GM18508 (cell line): ENCODE measurements around the gene CDCP2.

Source experiments
- ATAC-seq: cut with Tn5 transposase; IDR thresholded peaks from one replicate; pipeline ENCODE4 v1.9.1; 2021; ENCODE audit warnings: moderate number of reproducible peaks; ENCODE audit not compliant: insufficient read depth, unreplicated experiment

The CDCP2 gene

GRCh38 chr1:54152696-54153095 lies at the start of gene CDCP2:
TSS of gene CDCP2 (minus strand) at chr1:54153000. CDS start at chr1:54152922, 78 bp downstream.
- ATAC-seq = no peak

- ATAC-seq = no peak
Measured at GRCh38 chr1:54200519-54200997, 47.8 kb upstream of the CDCP2 start.

- ATAC-seq = peak; percentile 83
Measured at GRCh38 chr1:54199765-54200518, 47.1 kb upstream of the CDCP2 start, which contains the start of the genes CYB5RL and MRPL37. TSS of gene CYB5RL (minus strand) at chr1:54200030. CDS start at chr1:54195616, 4,414 bp downstream. TSS of gene MRPL37 (plus strand) at chr1:54200167. CDS start at chr1:54200244, 77 bp downstream.

GRCh38 chr1:54199151-54199764 lies 46.5 kb upstream of the CDCP2 start:
- no peak for ATAC-seq

GRCh38 chr1:54193453-54193852 lies 40.7 kb upstream of the CDCP2 start:
- no peak for ATAC-seq

GRCh38 chr1:54191525-54191924 lies 38.7 kb upstream of the CDCP2 start:
- no peak for ATAC-seq

- no peak for ATAC-seq
Measured at GRCh38 chr1:54190526-54190925, 37.7 kb upstream of the CDCP2 start.

- no peak for ATAC-seq
Measured at GRCh38 chr1:54188291-54188690, 35.5 kb upstream of the CDCP2 start.

GRCh38 chr1:54186056-54186455 lies 33.3 kb upstream of the CDCP2 start:
- ATAC-seq = no peak

- ATAC-seq = no peak
Measured at GRCh38 chr1:54180701-54181360, 28.0 kb upstream of the CDCP2 start.

- no peak for ATAC-seq
Measured at GRCh38 chr1:54178296-54179070, 25.7 kb upstream of the CDCP2 start.

- ATAC-seq = no peak
Measured at GRCh38 chr1:54177726-54178125, 24.9 kb upstream of the CDCP2 start.

GRCh38 chr1:54176621-54177327 lies 24.0 kb upstream of the CDCP2 start:
- no peak for ATAC-seq

- no peak for ATAC-seq
Measured at GRCh38 chr1:54174106-54174505, 21.3 kb upstream of the CDCP2 start.

- no peak for ATAC-seq
Measured at GRCh38 chr1:54173681-54174080, 20.9 kb upstream of the CDCP2 start.

GRCh38 chr1:54172614-54173599 lies 20.1 kb upstream of the CDCP2 start:
- ATAC-seq = no peak

GRCh38 chr1:54171606-54172005 lies 18.8 kb upstream of the CDCP2 start:
- ATAC-seq = no peak

GRCh38 chr1:54171016-54171415 lies 18.2 kb upstream of the CDCP2 start:
- ATAC-seq = no peak

GRCh38 chr1:54169068-54169467 lies 16.3 kb upstream of the CDCP2 start:
- ATAC-seq = no peak
